Neural cell (in vitro differentiated cells): ENCODE data around the gene OTOG.

Experiments used
- SMC3 ChIP-seq: fragments of 450-650 bp; conservative IDR thresholded peaks from 2 replicates; pipeline ENCODE4 v1.6.1; 2014; ENCODE audit warnings: antibody characterized with exemption, mild to moderate bottlenecking, moderate library complexity; ENCODE audit not compliant: poor library complexity
- TF ChIP-seq, protein P1 (sequence below): fragments of 450-650 bp; IDR thresholded peaks from 2 replicates; pipeline ENCODE4 v1.5.1; 2014; ENCODE audit warnings: antibody characterized with exemption, mild to moderate bottlenecking, moderate library complexity; ENCODE audit not compliant: poor library complexity, severe bottlenecking
- TF ChIP-seq, protein P2 (sequence below): IDR thresholded peaks from 2 replicates; pipeline ENCODE4 v1.6.1; 2012; ENCODE audit warnings: borderline replicate concordance

DNA sequence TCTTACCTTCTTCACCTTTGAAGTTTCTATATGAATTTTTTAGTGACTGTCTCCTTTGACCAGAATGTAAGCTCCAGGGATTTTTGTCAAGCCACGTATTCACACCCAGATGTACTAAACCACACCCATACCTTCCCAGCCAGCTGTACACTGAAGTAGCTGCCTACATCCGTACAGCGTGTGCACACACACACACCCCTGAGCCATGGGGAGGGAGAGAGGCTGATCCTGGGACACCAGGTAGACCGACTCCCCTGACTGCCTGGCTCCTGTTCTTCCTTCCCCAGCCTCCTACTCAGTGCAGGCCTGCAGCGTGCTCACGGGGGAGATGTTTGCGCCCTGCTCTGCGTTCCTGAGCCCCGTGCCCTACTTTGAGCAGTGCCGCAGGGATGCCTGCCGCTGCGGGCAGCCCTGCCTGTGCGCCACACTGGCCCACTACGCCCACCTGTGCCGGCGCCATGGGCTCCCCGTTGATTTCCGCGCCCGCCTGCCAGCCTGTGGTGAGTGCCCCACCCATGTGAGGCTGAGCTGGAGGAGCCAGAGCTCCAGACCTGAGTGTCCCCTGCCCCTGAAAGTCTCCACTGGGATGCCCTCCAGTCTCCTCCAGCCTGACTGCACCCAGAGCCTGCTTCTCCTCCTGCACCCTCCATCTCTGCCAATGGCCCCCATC, 25.9 kb downstream of the OTOG start:
- TF ChIP-seq, protein P1, sequence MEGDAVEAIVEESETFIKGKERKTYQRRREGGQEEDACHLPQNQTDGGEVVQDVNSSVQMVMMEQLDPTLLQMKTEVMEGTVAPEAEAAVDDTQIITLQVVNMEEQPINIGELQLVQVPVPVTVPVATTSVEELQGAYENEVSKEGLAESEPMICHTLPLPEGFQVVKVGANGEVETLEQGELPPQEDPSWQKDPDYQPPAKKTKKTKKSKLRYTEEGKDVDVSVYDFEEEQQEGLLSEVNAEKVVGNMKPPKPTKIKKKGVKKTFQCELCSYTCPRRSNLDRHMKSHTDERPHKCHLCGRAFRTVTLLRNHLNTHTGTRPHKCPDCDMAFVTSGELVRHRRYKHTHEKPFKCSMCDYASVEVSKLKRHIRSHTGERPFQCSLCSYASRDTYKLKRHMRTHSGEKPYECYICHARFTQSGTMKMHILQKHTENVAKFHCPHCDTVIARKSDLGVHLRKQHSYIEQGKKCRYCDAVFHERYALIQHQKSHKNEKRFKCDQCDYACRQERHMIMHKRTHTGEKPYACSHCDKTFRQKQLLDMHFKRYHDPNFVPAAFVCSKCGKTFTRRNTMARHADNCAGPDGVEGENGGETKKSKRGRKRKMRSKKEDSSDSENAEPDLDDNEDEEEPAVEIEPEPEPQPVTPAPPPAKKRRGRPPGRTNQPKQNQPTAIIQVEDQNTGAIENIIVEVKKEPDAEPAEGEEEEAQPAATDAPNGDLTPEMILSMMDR = no peak
- TF ChIP-seq, protein P2, sequence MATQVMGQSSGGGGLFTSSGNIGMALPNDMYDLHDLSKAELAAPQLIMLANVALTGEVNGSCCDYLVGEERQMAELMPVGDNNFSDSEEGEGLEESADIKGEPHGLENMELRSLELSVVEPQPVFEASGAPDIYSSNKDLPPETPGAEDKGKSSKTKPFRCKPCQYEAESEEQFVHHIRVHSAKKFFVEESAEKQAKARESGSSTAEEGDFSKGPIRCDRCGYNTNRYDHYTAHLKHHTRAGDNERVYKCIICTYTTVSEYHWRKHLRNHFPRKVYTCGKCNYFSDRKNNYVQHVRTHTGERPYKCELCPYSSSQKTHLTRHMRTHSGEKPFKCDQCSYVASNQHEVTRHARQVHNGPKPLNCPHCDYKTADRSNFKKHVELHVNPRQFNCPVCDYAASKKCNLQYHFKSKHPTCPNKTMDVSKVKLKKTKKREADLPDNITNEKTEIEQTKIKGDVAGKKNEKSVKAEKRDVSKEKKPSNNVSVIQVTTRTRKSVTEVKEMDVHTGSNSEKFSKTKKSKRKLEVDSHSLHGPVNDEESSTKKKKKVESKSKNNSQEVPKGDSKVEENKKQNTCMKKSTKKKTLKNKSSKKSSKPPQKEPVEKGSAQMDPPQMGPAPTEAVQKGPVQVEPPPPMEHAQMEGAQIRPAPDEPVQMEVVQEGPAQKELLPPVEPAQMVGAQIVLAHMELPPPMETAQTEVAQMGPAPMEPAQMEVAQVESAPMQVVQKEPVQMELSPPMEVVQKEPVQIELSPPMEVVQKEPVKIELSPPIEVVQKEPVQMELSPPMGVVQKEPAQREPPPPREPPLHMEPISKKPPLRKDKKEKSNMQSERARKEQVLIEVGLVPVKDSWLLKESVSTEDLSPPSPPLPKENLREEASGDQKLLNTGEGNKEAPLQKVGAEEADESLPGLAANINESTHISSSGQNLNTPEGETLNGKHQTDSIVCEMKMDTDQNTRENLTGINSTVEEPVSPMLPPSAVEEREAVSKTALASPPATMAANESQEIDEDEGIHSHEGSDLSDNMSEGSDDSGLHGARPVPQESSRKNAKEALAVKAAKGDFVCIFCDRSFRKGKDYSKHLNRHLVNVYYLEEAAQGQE = no peak
- no peak for TF ChIP-seq SMC3
